Measurements from ENCODE around the gene SYNJ2BP.
"Not testable (repeated sequence)": the region's sequence is repeated elsewhere in the genome, so short reads cannot be mapped to it uniquely, and the experiment has no call there.

SYNJ2BP gene

GRCh38 chr14:70416725-70417349 is at the start of gene SYNJ2BP:
Gene SYNJ2BP, minus strand, starts transcription at chr14:70417090. Its CDS starts 127 bp downstream, at chr14:70416963.
- peak; percentile 32 for DNase-seq (ENCODE audit: low read depth)

GRCh38 chr14:70454731-70455130 is 37.8 kb upstream of the SYNJ2BP start:
- no peak for DNase-seq (ENCODE audit: low read depth)

GRCh38 chr14:70451874-70452273 is 35.0 kb upstream of the SYNJ2BP start, which contains the start of gene ADAM21:
Gene ADAM21, plus strand, starts transcription at chr14:70452174. Its CDS starts 5,326 bp downstream, at chr14:70457500.
- DNase-seq (ENCODE audit: low read depth), result no peak

- peak; percentile 17 for DNase-seq (ENCODE audit: low read depth)
These were observed 31.9 kb upstream of the SYNJ2BP start for GRCh38 chr14:70448633-70449340.

- DNase-seq (ENCODE audit: low read depth), result no peak
These were observed 25.9 kb upstream of the SYNJ2BP start for GRCh38 chr14:70442750-70443149.

DNA sequence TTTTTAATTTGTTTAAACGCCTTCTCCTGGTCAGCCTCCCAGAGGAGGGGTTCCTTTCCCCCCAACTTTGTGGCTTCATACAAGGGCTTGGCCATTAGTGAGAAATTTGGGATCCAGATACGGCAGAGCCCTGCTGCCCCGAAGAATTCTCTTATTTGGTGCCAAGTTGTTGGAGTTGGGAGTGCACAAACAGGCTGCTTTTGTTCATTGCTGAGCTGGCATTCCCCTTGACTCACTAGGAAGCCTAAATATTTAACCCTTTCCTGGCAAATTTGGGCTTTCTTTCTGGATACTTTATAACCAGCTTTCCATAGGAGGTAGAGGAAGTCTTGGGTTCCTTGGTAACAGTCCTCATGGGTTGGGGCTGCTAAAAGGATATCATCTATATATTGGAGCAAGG is 24.8 kb upstream of the SYNJ2BP start:
- no peak for DNase-seq (ENCODE audit: low read depth)

- DNase-seq (ENCODE audit: low read depth), result no peak
These were observed 20.0 kb upstream of the SYNJ2BP start for GRCh38 chr14:70436867-70437266.

- DNase-seq (ENCODE audit: low read depth), result not testable (repeated sequence)
These were observed 9.7 kb upstream of the SYNJ2BP start for GRCh38 chr14:70426555-70426954.

DNA sequence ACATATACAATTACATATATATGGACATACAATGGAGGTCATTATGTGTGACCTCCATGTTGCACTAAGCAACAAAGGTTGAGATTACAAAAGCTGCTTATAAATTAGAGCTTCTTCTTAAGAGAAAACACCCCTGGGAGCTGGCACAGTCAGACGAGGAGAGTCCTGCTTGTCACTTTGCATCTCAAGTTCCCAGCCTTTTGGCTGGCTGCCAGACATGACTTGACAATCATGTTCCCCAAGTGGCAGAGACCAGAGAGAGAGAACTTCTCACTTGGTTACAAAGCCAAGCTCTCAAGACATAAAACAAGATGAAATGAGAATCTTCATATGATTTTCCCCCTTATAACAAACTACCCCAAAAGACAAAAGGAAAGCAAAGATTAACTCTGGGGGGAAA is 8.5 kb upstream of the SYNJ2BP start:
- no peak for DNase-seq (ENCODE audit: low read depth)

GRCh38 chr14:70422538-70422937 is 5.6 kb upstream of the SYNJ2BP start:
- DNase-seq (ENCODE audit: low read depth), result no peak

- not testable (repeated sequence) for DNase-seq (ENCODE audit: low read depth)
These were observed 2.5 kb upstream of the SYNJ2BP start for GRCh38 chr14:70419270-70419931.

- DNase-seq (ENCODE audit: low read depth), result no peak
These were observed 559 bp downstream of the SYNJ2BP start for GRCh38 chr14:70416338-70416724.

- DNase-seq (ENCODE audit: low read depth), result no peak
These were observed 1.1 kb downstream of the SYNJ2BP start for GRCh38 chr14:70415788-70416187.

DNA sequence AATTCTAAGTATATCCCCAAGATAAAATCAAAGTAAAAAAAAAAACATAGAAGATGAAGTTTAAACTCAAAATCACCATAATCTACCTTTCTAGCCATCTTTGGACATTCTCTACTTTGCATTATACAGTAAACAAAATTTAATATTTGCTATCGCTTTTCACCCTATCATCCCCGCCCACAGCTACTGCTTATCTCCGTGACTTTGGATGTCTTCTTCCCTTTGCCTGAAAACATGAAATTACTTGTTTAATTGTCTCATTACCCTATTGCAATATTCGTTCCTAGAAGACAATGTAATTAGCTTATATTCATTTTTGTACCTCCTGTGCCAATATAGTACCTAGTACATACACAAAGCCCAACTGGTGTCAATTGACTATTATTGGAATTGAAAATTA is 9.3 kb downstream of the SYNJ2BP start:
- DNase-seq (ENCODE audit: low read depth), result no peak

DNA sequence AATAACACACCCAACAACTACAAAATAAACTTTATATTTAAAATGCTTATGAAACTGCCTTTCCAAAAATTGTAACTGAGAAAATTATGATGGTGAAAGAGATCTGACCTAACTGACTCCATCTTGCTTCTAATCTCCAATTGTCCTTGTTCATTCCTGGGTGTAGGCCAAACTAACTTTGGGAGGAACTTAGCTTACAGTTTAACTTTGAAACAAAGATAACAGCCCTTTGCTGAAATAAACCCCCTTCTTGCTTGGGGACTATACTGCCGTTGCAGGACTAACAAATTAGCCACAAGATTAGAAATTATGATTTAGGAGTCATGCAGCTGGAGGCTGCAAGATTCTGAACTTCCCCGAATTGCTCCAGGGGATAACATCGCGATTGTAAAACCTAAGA is 10.7 kb downstream of the SYNJ2BP start:
- DNase-seq (ENCODE audit: low read depth), result not testable (repeated sequence)

DNA sequence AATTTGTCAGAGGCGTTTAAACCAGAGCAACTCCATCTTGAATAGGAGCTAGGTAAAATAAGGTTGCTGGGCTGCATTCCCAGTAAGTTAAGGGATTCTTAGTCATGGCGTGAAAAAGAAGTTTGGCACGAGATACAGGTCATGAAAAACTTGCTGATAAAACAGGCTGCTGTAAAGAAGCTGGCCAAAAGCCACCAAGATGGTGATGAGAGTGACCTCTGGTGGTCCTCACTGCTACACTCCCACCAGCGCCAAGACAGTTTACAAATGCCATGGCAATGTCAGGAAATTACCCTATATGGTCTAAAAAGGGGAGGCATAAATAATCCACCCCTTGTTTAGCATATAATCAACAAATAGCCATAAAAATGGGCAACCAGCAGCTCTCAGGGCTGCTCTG is 13.6 kb downstream of the SYNJ2BP start:
- DNase-seq (ENCODE audit: low read depth), result not testable (repeated sequence)

- DNase-seq (ENCODE audit: low read depth), result no peak
These were observed 15.2 kb downstream of the SYNJ2BP start for GRCh38 chr14:70401643-70402042.

- DNase-seq (ENCODE audit: low read depth), result no peak
These were observed 18.0 kb downstream of the SYNJ2BP start for GRCh38 chr14:70398706-70399431.

GRCh38 chr14:70398280-70398679 is 18.6 kb downstream of the SYNJ2BP start:
- DNase-seq (ENCODE audit: low read depth), result no peak

GRCh38 chr14:70397746-70398145 is 19.1 kb downstream of the SYNJ2BP start:
- no peak for DNase-seq (ENCODE audit: low read depth)

DNA sequence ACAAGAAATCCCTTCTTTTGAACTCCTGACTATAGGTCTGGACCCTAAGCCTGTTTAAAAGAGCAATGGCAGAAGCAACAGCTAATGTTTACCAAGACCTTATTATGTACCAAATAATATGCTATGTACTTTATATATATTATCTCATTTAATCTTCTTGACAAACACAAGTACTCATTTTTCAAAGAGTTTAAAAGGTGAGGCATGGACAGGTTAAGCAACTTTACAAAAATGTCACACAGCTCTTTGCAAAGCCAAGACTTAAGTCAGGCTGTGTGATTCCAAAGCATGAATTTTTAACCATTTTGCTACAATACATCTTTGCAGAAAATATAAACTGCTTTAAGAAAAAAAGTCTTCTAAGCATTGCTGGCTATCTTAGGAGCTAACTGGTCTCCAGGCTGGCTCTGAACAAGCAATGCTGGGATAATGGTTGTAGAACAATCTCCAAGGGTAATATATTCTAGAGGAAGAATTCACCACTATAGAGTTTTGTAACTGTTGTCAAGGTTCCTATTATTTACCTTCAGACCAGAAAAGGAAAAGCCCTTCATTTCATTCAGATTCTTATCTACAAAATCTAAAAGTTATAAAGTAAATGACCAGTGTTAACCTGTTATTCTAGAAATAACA is 22.1 kb downstream of the SYNJ2BP start:
- no peak for DNase-seq (ENCODE audit: low read depth)

DNA sequence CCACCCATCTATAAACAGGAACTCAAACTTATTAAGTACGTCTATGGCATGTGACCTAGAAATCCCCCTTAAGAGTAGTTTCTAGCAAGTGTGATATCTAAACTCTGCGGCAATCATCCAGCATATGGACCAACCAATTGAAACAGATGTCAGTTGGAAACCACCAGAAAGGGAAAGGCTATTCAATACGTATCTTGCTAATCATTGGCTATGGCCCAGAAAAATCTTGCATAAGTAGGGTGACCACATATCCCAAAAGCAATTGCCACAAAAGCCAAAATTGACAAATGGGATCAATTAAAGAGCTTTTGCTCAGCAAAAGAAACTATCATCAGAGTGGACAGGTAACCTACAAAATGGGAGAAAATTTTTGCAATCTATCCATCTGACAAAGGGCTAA is 24.2 kb downstream of the SYNJ2BP start:
- DNase-seq (ENCODE audit: low read depth), result no peak
